Prostate gland (tissue), 2 donors: ENCODE data around the gene SLC22A3. TPM values are rescaled to one million over a fixed set of nuclear protein-coding genes. Genes with fewer than 3 reads are reported as not detected.
"Not testable (repeated sequence)": the region's sequence is repeated elsewhere in the genome, so short reads cannot be mapped to it uniquely, and the experiment has no call there.

ENCODE experiments used
- DNase-seq: peaks from one replicate; pipeline ENCODE4 v3.0.0-alpha.2; 2019; ENCODE audit warnings: low spot score
- H3K27ac ChIP-seq, 2 donors: fragments of 200-600 bp; sonication (generic); 2 replicates each; pipeline ENCODE4 v1.5.1; 2017 to 2019
- H3K27me3 ChIP-seq: fragments of 200-600 bp; sonication (generic); replicated peaks from 2 replicates; pipeline ENCODE4 v1.5.1; 2019; ENCODE audit not compliant: insufficient read depth
- H3K36me3 ChIP-seq, 2 donors: fragments of 200-600 bp; sonication (generic); 1 replicate in 1 of 2; 2 replicates in 1 of 2; pipeline versions ENCODE4 v1.5.1 to v1.8.1; 2017 to 2019
- H3K4me1 ChIP-seq: fragments of 200-600 bp; sonication (generic); replicated peaks from 2 replicates; pipeline ENCODE4 v1.5.1; 2019
- H3K4me3 ChIP-seq, 2 donors: fragments of 200-600 bp; sonication (generic); 2 replicates each; pipeline ENCODE4 v1.5.1; 2017 to 2019
- H3K9me3 ChIP-seq: fragments of 200-600 bp; sonication (generic); 2 replicates; pipeline ENCODE4 v1.5.1; 2017
- POLR2A ChIP-seq: fragments of 450-650 bp; IDR thresholded peaks from one replicate; pipeline ENCODE4 v1.6.1; 2016; ENCODE audit warnings: antibody characterized with exemption, mild to moderate bottlenecking
- POLR2AphosphoS5 ChIP-seq: sonication (generic); formaldehyde crosslinking; IDR thresholded peaks from one replicate; pipeline ENCODE4 v1.6.1; 2017; ENCODE audit warnings: antibody characterized with exemption
- WGBS: methylation state at CpG from one replicate; pipeline ENCODE4 v1.1.5; 2018; 5-methylcytosine and 5-hydroxymethylcytosine counted together
- intact Hi-C: fragments of 100-400 bp; cut with DNase I; formaldehyde crosslinking; loops from one replicate; pipeline ENCODE4 v1.14.2; 2022
- total RNA-seq, 2 donors: library from RNA; depleted of rRNA; stranded (reverse); fragments of >200 nt; gene quantifications; one replicate each; pipeline ENCODE4 v1.1.0, GENCODE V29; 2016
- TF ChIP-seq, protein P1 (sequence below), 4 experiments: fragments of 200-600 bp in 2 of 4; fragments of 450-650 bp in 2 of 4; sonication (generic) in 2 of 4; IDR thresholded peaks; 1 replicate in 3 of 4; 2 replicates in 1 of 4; pipeline ENCODE4 v1.5.1; 2016 to 2019; ENCODE audit warnings: antibody characterized with exemption in 4 of 4, mild to moderate bottlenecking in 2 of 4, moderate library complexity in 2 of 4

Gene SLC22A3
- total RNA-seq, 2 donors from 2014 or later = 50.2 to 118 TPM

DNA sequence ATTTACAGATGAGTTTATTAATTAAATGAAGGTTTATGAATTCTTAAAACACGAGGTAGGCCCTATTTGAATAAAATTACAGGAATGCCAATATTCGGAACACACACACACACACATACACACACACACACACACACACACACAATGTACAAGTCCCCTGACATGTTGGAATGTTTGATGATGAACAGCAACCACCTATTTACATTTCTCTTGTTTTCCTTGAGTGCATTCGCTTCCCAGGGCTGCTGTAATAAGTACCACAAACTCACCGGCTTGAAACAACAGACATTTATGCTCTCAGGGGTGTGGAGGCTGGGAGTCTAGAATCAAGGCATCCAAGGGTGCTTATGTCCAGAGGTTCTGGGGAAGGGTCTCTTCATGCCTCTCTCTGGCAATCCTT is 90.3 kb downstream of the SLC22A3 start:
- Histone ChIP-seq H3K27me3 (no peaks in the 10 kb centered on the region), H3K4me1 (no peaks in the 10 kb centered on the region), H3K36me3 (no peaks in the 10 kb centered on the region), H3K9me3 (no peaks in the 10 kb centered on the region), H3K27ac (no peak overlapping the region), H3K4me3 (no peak overlapping the region)
- DNase-seq = no peak
- TF ChIP-seq POLR2AphosphoS5 (no peak), POLR2A (no peak)
- TF ChIP-seq, protein P1, sequence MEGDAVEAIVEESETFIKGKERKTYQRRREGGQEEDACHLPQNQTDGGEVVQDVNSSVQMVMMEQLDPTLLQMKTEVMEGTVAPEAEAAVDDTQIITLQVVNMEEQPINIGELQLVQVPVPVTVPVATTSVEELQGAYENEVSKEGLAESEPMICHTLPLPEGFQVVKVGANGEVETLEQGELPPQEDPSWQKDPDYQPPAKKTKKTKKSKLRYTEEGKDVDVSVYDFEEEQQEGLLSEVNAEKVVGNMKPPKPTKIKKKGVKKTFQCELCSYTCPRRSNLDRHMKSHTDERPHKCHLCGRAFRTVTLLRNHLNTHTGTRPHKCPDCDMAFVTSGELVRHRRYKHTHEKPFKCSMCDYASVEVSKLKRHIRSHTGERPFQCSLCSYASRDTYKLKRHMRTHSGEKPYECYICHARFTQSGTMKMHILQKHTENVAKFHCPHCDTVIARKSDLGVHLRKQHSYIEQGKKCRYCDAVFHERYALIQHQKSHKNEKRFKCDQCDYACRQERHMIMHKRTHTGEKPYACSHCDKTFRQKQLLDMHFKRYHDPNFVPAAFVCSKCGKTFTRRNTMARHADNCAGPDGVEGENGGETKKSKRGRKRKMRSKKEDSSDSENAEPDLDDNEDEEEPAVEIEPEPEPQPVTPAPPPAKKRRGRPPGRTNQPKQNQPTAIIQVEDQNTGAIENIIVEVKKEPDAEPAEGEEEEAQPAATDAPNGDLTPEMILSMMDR (IDR thresholded peaks at IDR 0.05) = no peak
- intact Hi-C loops = loop anchor here (10.0 kb wide), 1 partner anchor 714 kb away; the partner anchor contains the start of gene WTAP
- WGBS = 66% methylated on average over 4 of the region's 4 CpGs

DNA sequence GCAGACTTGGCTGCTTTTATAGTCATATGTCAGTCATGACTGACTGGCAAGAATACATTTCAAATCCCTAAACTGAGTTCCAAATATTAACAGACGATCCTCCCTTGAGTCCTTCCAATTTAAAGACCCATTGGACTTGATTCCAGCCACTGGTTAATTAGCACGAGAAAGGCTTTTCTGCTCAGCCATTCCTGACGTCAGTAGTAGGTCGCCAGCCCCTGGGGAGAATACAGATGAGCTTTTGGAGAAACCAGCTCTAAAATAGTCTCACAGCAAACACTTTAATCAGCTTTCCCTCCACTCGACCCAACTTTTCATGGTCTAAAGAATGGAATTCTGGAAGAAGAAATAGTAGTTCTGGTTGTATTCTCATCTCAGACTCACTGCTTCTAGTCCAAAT is 91.6 kb downstream of the SLC22A3 start:
- H3K27me3 ChIP-seq = no peaks in the 10 kb centered on the region
- H3K36me3 ChIP-seq = no peaks in the 10 kb centered on the region
- 61% methylated on average over 5 of the region's 5 CpGs for WGBS
- no peak overlapping the region for H3K27ac ChIP-seq
- H3K4me3 ChIP-seq = no peak overlapping the region
- H3K4me1 ChIP-seq = no peaks in the 10 kb centered on the region
- intact Hi-C loops = loop anchor here (10.0 kb wide), 1 partner anchor 715 kb away; the partner anchor contains the start of gene WTAP
- DNase-seq = no peak
- H3K9me3 ChIP-seq = no peaks in the 10 kb centered on the region
- TF ChIP-seq POLR2AphosphoS5 (no peak), POLR2A (no peak)
- TF ChIP-seq, protein P1 (IDR thresholded peaks at IDR 0.05) = no peak

DNA sequence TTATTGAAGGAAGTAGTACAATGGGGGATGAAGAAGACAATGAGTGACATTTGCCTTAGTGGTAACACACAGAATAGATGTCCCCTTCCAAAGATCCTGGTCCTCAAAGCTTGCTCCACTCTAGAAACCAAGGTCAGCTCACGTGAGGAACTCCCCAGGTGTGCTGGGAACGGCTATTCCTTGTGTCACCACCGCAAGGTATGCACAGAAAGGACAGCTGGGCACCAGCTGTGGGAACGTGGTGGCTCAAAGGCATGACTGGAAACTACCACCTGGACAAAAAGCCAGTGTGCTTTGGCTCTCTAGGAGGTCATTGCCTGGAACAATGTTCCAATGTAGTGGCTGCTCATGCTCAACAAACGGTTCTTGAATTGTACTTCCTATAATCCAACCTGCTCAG is 94.0 kb downstream of the SLC22A3 start:
- no peak for DNase-seq
- WGBS = 80% methylated on average over 5 of the region's 5 CpGs
- no peak overlapping the region for H3K27ac ChIP-seq
- TF ChIP-seq, protein P1 (IDR thresholded peaks at IDR 0.05) = no peak
- TF ChIP-seq POLR2AphosphoS5 = no peak
- no peak for TF ChIP-seq POLR2A
- H3K9me3 ChIP-seq = no peaks in the 10 kb centered on the region
- no peaks in the 10 kb centered on the region for H3K27me3 ChIP-seq
- H3K36me3 ChIP-seq = no peaks in the 10 kb centered on the region
- no peaks in the 10 kb centered on the region for H3K4me1 ChIP-seq
- intact Hi-C loops = no loop called here
- no peak overlapping the region for H3K4me3 ChIP-seq

DNA sequence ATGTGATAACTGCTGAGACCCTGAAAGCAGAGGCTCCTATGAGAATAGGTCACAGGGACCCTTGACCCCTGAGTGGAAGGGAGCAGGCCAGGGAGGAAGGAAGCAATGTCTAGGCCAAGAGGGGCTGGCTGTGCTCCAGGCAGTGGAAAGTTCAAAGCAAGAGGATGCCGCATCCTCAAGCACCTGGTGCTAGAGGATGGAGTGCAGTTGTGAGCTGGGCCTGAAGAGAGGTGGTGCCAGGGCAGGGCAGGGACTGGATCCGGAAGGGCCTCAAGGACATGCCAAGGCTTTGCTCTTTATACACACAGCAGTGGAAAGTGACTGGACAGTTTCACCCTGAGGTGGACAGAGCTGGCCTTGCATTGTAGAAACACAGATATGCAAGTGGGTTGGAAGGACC is 97.0 kb downstream of the SLC22A3 start:
- Histone ChIP-seq H3K4me3 (no peak overlapping the region), H3K36me3 (no peaks in the 10 kb centered on the region), H3K27ac (no peak overlapping the region), H3K9me3 (no peaks in the 10 kb centered on the region), H3K27me3 (no peaks in the 10 kb centered on the region), H3K4me1 (no peaks in the 10 kb centered on the region)
- intact Hi-C loops = no loop called here
- TF ChIP-seq POLR2AphosphoS5 (no peak), POLR2A (no peak)
- TF ChIP-seq, protein P1 (IDR thresholded peaks at IDR 0.05) = no peak
- 96% methylated on average over 2 of the region's 2 CpGs for WGBS
- DNase-seq = no peak

DNA sequence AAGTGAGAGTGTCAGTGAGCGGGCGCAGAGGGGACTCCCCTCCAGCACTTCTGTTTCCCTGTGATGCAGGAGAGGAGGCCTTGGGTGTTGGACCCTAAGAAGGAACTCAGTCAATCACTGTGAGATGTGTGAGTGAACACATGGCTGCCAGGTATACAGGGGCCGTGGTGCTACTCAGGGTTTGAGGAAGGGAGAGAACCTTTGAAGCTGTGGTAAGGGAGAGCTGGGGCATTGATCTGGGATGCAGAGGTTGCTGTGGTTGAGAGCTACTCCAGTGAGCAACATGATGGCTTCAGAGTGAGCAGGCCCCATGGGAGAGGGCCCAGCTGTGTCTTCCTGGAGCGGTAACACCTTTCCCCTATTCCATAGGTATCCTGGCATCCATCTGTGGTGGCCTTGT is 99.2 kb downstream of the SLC22A3 start:
- WGBS = 99% methylated on average over 4 of the region's 4 CpGs

DNA sequence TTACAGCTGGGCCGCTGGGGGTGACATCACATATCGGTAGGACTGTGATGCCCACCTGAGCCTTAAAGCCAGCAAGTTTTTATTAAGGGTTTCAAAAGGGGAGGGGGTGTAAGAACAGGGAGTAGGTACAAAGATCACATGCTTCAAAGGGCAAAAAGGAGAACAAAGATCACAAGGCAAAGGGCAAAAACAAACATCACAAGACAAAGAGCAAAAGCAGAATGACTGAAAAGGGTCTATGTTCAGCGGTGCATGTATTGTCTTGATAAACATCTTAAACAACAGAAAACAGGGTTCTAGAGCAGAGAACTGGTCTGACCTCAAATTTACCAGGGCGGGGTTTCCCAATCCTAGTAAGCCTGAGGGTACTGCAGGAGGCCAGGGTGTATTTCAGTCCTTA is 101.6 kb downstream of the SLC22A3 start:
- H3K9me3 ChIP-seq, H3K4me3 ChIP-seq, DNase-seq, intact Hi-C loops, H3K27me3 ChIP-seq, H3K27ac ChIP-seq, H3K36me3 ChIP-seq, H3K4me1 ChIP-seq: not testable (repeated sequence)
- WGBS = 89% methylated on average over 4 of the region's 4 CpGs

More for the DNA sequence above, 99.2 kb downstream of the SLC22A3 start:
- H3K27me3 ChIP-seq = no peaks in the 10 kb centered on the region
- H3K4me3 ChIP-seq = no peak overlapping the region
- TF ChIP-seq POLR2A (no peak), POLR2AphosphoS5 (no peak)
- TF ChIP-seq, protein P1 (IDR thresholded peaks at IDR 0.05) = no peak
- H3K9me3 ChIP-seq = no peaks in the 10 kb centered on the region
- intact Hi-C loops = no loop called here
- no peaks in the 10 kb centered on the region for H3K4me1 ChIP-seq
- no peak for DNase-seq
- peaks cover 0 to 2% of the 10 kb centered on the region in 2 donors for H3K36me3 ChIP-seq
- no peak overlapping the region for H3K27ac ChIP-seq
